Neural crest cell (in vitro differentiated cells): ENCODE data around the gene TSPAN14. TPM values are rescaled to one million over a fixed set of nuclear protein-coding genes. Genes with fewer than 3 reads are reported as not detected.
"Not testable (repeated sequence)": the region's sequence is repeated elsewhere in the genome, so short reads cannot be mapped to it uniquely, and the experiment has no call there.

Source experiments
- DNase-seq: peaks from one replicate; pipeline ENCODE4 v3.0.0; 2021; ENCODE audit warnings: low read depth, mixed read lengths, low spot score
- H3K27ac Mint-ChIP-seq: one replicate; pipeline ENCODE4 v1.8.0; 2021; ENCODE audit warnings: mild to moderate bottlenecking, mixed read lengths; ENCODE audit not compliant: unreplicated experiment
- H3K27me3 Mint-ChIP-seq: 2 replicates; pipeline ENCODE4 v1.8.0; 2021; ENCODE audit warnings: low read depth, mild to moderate bottlenecking, mixed read lengths
- H3K36me3 Mint-ChIP-seq: 2 replicates; pipeline ENCODE4 v1.8.0; 2021; ENCODE audit warnings: low read depth, mild to moderate bottlenecking, mixed read lengths
- H3K4me1 Mint-ChIP-seq: 2 replicates; pipeline ENCODE4 v1.8.0; 2021; ENCODE audit warnings: mixed read lengths
- H3K4me3 Mint-ChIP-seq: one replicate; pipeline ENCODE4 v1.8.0; 2021; ENCODE audit warnings: mild to moderate bottlenecking, mixed read lengths
- H3K9me3 Mint-ChIP-seq: 2 replicates; pipeline ENCODE4 v1.8.0; 2021; ENCODE audit warnings: mixed read lengths
- total RNA-seq: library from RNA; stranded (reverse); gene quantifications from 2 replicates; pipeline ENCODE4 v1.2.1, GENCODE V29; 2021
- TF ChIP-seq, protein P1 (sequence below): fragments of 200-600 bp; sonication (generic); conservative IDR thresholded peaks from 2 replicates; pipeline ENCODE4 v1.5.0; 2021; ENCODE audit warnings: antibody characterized with exemption, mild to moderate bottlenecking

The TSPAN14 gene
- total RNA-seq, 1 donor from 2014 or later, result 140 TPM

DNA sequence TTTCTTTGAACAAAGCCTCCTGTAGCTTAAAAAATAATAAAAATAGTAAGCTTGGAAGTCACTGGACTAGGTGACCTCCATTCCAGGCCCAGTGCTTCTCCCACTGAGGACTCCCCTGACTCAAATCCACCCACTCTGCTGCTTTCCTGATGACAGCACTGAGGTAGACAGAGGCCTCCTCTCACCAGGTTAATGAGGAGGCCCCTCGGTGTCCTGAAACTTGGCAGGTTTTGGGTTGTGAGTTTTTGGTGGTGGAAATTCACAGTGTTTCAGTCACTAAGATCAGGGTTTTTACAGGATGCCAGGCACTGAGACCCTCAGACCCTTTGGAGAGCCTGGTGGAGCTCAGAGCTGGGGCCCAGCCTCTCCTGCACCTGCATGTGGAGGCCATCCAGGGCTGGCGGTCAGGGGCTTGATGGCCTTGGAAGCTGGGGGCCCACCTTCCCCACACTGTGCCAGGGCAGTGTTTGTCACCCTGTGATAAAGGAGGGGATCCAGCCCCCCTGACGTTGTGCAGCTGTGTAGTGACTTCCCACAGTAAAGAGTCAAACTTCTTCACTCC is 19.1 kb downstream of the TSPAN14 start:
- Mint-ChIP-seq H3K27me3 (no peaks in the 10 kb centered on the region), H3K4me1 (peaks cover 65% of the 10 kb centered on the region), H3K9me3 (peaks cover 5% of the 10 kb centered on the region), H3K27ac (no peak overlapping the region), H3K4me3 (no peak overlapping the region), H3K36me3 (peaks cover 25% of the 10 kb centered on the region)
- no peak for DNase-seq
- TF ChIP-seq, protein P1, sequence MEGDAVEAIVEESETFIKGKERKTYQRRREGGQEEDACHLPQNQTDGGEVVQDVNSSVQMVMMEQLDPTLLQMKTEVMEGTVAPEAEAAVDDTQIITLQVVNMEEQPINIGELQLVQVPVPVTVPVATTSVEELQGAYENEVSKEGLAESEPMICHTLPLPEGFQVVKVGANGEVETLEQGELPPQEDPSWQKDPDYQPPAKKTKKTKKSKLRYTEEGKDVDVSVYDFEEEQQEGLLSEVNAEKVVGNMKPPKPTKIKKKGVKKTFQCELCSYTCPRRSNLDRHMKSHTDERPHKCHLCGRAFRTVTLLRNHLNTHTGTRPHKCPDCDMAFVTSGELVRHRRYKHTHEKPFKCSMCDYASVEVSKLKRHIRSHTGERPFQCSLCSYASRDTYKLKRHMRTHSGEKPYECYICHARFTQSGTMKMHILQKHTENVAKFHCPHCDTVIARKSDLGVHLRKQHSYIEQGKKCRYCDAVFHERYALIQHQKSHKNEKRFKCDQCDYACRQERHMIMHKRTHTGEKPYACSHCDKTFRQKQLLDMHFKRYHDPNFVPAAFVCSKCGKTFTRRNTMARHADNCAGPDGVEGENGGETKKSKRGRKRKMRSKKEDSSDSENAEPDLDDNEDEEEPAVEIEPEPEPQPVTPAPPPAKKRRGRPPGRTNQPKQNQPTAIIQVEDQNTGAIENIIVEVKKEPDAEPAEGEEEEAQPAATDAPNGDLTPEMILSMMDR, result no peak

DNA sequence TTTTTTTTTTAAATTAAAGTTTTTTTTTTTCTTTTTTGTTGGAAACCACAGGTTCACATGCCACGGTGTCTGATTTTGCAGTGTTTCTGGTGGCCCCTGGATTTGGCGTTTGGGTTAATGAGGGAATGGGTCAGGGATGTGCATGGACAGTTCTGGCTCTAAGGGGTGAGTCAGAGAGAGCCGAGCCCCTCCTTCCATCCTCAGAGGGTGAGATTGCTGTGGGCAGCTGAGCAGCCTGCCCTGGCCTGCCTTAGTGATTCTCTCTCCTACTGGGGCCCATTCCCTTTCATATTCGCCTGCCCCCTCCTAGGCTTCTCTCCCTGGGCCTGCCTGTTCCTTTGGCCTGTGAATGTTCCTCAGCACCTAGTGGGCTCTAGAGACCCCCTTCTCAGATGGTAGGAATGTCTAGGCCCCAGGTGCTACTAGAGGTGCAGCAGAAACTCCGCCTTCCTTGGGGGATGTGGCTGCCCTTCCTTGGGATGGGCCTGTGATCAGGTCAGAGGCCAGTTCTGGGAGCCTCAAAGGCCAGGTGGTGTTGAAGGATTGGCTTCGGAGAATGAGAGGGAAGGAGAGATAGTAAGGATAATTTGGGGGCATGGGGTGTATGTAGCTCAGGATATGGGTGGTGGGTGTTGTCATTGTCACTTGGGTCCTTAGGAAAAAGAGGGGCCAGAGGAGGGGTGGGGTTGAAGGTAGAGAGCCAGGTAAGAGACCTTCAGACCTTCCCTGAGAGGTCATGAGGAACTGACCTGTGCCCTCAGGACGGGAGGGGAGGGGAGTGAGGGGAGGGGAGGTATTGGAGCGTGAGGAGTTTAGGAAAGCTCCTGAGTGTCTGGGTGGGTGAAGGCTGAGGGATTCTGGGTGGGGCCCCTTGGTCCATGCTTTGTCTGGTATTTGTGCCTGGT is 19.8 kb downstream of the TSPAN14 start:
- Mint-ChIP-seq H3K4me3 (no peak overlapping the region), H3K4me1 (peaks cover 57% of the 10 kb centered on the region), H3K27me3 (no peaks in the 10 kb centered on the region), H3K27ac (peak overlapping the region; percentile 95), H3K9me3 (peaks cover 6% of the 10 kb centered on the region), H3K36me3 (peaks cover 32% of the 10 kb centered on the region)
- TF ChIP-seq, protein P1, result no peak
- DNase-seq, result no peak

DNA sequence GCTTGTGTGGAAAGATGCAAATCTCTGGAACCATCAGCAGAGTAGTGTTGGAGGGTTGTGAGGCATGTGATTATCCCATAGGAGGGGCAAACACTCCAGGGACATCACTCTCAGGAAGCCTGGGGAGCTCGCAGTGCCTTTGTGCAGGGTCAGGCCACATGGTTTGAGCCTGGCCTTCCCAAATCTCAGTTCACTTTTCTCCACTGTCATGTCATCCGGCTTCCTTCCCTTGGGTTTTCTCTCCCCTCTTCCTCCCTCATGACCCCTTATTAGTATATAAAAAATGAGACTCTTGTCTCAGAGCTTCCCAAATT is 20.4 kb downstream of the TSPAN14 start:
- Mint-ChIP-seq H3K36me3 (peaks cover 32% of the 10 kb centered on the region), H3K4me3 (no peak overlapping the region), H3K9me3 (peaks cover 6% of the 10 kb centered on the region), H3K4me1 (peaks cover 53% of the 10 kb centered on the region), H3K27ac (peak overlapping the region; percentile 75), H3K27me3 (no peaks in the 10 kb centered on the region)
- no peak for DNase-seq
- TF ChIP-seq, protein P1, result no peak

DNA sequence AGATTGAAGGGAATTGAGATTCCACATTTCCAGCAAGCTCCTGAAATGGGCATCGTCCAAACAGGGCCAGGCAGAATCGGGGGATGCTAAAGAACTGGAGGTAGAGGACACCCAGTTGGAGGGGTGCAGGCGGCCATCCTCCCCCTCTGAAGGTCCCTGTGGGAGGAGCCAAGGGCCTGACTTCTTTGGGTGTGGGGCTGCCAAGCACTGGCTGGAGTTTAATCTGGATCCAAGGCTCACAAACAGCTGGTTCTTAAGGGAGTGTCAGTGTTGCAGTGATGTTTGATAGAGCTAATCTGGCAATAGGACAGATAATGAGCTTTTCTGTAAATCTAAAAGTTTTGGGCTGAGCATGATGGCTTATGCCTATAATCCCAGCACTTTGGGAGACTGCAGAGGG is 20.8 kb downstream of the TSPAN14 start:
- Mint-ChIP-seq H3K27ac (peak overlapping the region; percentile 75), H3K36me3 (peaks cover 32% of the 10 kb centered on the region), H3K4me3 (no peak overlapping the region), H3K4me1 (peaks cover 51% of the 10 kb centered on the region), H3K9me3 (peaks cover 6% of the 10 kb centered on the region), H3K27me3 (no peaks in the 10 kb centered on the region)
- DNase-seq, result no peak
- TF ChIP-seq, protein P1, result no peak

DNA sequence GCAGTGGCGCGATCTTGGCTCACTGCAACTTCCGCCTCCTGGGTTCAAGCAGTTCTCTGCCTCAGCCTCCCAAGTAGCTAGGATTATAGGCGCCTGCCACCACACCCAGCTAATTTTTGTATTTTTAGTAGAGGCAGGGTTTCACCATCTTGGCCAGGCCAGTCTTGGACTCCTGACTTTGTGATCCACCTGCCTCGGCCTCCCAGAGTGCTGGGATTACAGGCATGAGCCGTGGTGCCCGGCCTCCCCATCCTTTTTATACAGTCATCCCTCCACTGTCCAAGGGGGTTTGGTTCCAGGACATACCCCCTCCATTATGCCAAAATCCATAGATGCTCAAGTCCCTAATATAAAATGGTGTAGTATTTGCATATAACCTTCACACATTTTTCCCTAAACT is 21.5 kb downstream of the TSPAN14 start:
- Mint-ChIP-seq H3K4me1 (peaks cover 56% of the 10 kb centered on the region), H3K36me3 (peaks cover 38% of the 10 kb centered on the region)
- H3K27ac Mint-ChIP-seq, H3K27me3 Mint-ChIP-seq, DNase-seq, H3K9me3 Mint-ChIP-seq, H3K4me3 Mint-ChIP-seq: not testable (repeated sequence)

DNA sequence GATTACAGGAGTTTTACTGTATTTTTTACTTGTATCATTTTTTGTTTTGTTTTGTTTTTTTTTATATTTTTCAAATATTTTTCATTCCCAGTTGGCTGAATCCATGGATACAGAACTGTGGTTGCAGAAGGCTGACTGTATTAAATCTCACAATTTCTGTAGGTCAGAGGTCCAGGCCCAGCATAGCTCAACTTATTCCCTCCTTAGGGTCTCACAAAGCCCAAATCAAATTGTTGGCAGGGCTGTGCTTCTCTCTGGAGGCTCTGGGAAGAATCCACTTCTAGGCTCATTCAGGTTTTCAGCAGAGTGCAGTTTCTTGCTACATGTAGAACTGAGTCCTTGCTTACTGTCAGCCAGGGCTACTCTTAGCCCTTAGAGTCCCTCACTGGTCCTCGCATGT is 22.6 kb downstream of the TSPAN14 start:
- TF ChIP-seq, protein P1, result no peak
- peaks cover 6% of the 10 kb centered on the region for H3K9me3 Mint-ChIP-seq
- H3K36me3 Mint-ChIP-seq, result peaks cover 34% of the 10 kb centered on the region
- no peak overlapping the region for H3K27ac Mint-ChIP-seq
- no peak for DNase-seq
- H3K4me3 Mint-ChIP-seq, result no peak overlapping the region
- peaks cover 53% of the 10 kb centered on the region for H3K4me1 Mint-ChIP-seq
- no peaks in the 10 kb centered on the region for H3K27me3 Mint-ChIP-seq
